Measurements from ENCODE around the gene FHAD1. TPM values are rescaled to one million over a fixed set of nuclear protein-coding genes. Genes with fewer than 3 reads are reported as not detected.

FHAD1 gene
- total RNA-seq, 2 experiments from 2014 or later: not detected

DNA sequence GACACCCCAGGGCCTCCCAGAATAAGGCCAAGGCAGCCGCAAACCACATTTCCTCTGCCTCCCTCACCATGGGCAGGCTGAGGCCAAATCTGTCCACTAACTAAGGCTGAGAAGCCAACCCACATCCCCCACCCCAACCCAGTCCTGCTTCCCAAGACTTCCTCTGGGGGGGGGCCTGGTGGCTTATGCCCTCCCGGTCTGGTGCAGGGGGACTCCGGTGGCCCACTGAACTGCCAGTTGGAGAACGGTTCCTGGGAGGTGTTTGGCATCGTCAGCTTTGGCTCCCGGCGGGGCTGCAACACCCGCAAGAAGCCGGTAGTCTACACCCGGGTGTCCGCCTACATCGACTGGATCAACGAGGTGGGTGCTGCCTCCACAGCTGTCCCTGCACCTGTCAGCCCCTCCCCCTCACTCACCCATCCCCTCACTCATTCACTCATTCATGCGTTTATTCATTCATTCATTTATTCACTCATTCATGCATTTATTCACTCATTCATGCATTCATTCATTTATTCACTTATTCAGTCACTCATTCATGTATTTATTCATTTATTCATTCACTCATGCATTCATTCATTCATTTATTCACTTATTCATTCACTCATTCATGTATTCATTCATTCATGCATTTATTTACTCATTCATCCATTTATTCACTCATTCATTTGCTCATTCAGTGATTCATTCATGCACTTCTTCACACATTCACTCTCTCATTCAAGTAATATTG, 198.5 kb downstream of the FHAD1 start:
- TF ChIP-seq, protein P1, sequence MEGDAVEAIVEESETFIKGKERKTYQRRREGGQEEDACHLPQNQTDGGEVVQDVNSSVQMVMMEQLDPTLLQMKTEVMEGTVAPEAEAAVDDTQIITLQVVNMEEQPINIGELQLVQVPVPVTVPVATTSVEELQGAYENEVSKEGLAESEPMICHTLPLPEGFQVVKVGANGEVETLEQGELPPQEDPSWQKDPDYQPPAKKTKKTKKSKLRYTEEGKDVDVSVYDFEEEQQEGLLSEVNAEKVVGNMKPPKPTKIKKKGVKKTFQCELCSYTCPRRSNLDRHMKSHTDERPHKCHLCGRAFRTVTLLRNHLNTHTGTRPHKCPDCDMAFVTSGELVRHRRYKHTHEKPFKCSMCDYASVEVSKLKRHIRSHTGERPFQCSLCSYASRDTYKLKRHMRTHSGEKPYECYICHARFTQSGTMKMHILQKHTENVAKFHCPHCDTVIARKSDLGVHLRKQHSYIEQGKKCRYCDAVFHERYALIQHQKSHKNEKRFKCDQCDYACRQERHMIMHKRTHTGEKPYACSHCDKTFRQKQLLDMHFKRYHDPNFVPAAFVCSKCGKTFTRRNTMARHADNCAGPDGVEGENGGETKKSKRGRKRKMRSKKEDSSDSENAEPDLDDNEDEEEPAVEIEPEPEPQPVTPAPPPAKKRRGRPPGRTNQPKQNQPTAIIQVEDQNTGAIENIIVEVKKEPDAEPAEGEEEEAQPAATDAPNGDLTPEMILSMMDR (IDR thresholded peaks at IDR 0.05): no peak
- POLR2A ChIA-PET: no interaction called here
- peaks cover 2 to 4% of the 10 kb centered on the region in 2 experiments for H3K27me3 ChIP-seq (ENCODE audit: control insufficient read depth in 1 of 2, insufficient read depth in 2 of 2, low read length in 2 of 2)
- ATAC-seq (ENCODE audit: poor library complexity) (no peak), DNase-seq (peak in 1 of 14 experiments; percentile 26)
- peaks cover 6% of the 10 kb centered on the region for H3K4me1 ChIP-seq (ENCODE audit: insufficient read depth, low read length)
- H3K4me3 ChIP-seq (ENCODE audit: low read length): no peak overlapping the region
- CTCF ChIA-PET: no interaction called here
- peaks cover 4% of the 10 kb centered on the region for H3K27me3 Mint-ChIP-seq
- H3K36me3 Mint-ChIP-seq (ENCODE audit: low read depth): no peaks in the 10 kb centered on the region
- intact Hi-C loops (cut with DNase I, micrococcal nuclease): no loop called here
- H3K9me3 Mint-ChIP-seq: no peaks in the 10 kb centered on the region
- no peak overlapping the region for H3K27ac Mint-ChIP-seq
- no peaks in the 10 kb centered on the region for H3K4me1 Mint-ChIP-seq (ENCODE audit: low read depth)
- no peak overlapping the region for H3K27ac ChIP-seq (ENCODE audit: low read depth in 1 of 2, low read length in 2 of 2)
- H3K4me3 Mint-ChIP-seq: no peak overlapping the region
- H3K9me3 ChIP-seq (ENCODE audit: control insufficient read depth in 1 of 2, insufficient read depth in 1 of 2, low read length in 2 of 2): peaks cover 0 to 4% of the 10 kb centered on the region in 2 experiments
- H3K36me3 ChIP-seq (ENCODE audit: insufficient read depth, low read length): no peaks in the 10 kb centered on the region

DNA sequence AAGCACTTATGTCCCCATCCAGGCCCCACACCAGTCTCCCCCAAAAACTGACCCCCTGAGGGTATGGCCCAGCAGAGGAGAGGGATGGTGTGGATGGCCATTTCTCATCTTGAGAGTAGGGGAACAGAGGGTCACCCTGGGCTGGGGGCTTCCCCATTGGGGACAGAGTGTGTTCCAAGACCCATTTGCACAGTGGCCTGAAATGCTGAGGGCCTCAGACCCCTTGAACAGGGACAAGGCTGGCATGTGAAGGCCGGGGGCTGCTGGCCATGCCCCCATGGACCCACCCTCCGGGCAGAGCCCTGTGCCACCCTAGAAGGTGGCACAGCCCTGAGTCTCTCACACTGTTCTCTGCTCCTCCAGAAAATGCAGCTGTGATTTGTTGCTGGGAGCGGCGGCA, 199.2 kb downstream of the FHAD1 start:
- POLR2A ChIA-PET: no interaction called here
- no peak for DNase-seq
- Mint-ChIP-seq H3K4me3 (no peak overlapping the region), H3K36me3 (ENCODE audit: low read depth) (no peaks in the 10 kb centered on the region), H3K4me1 (ENCODE audit: low read depth) (no peaks in the 10 kb centered on the region), H3K9me3 (no peaks in the 10 kb centered on the region), H3K27ac (no peak overlapping the region), H3K27me3 (peaks cover 4% of the 10 kb centered on the region)
- Histone ChIP-seq H3K4me3 (ENCODE audit: low read length) (no peak overlapping the region), H3K27me3 (ENCODE audit: control insufficient read depth in 1 of 2, insufficient read depth in 2 of 2, low read length in 2 of 2) (peaks cover 2 to 4% of the 10 kb centered on the region in 2 experiments), H3K27ac (ENCODE audit: low read depth in 1 of 2, low read length in 2 of 2) (no peak overlapping the region), H3K4me1 (ENCODE audit: insufficient read depth, low read length) (peaks cover 6% of the 10 kb centered on the region), H3K9me3 (ENCODE audit: control insufficient read depth in 1 of 2, insufficient read depth in 1 of 2, low read length in 2 of 2) (peaks cover 0 to 4% of the 10 kb centered on the region in 2 experiments), H3K36me3 (ENCODE audit: insufficient read depth, low read length) (no peaks in the 10 kb centered on the region)
- CTCF ChIA-PET: no interaction called here
- intact Hi-C loops (cut with DNase I, micrococcal nuclease): no loop called here
- ATAC-seq (ENCODE audit: poor library complexity): no peak
- TF ChIP-seq, protein P1 (IDR thresholded peaks at IDR 0.05): no peak

Other genes starting within 250 kb of the FHAD1 start
- gene TMEM51, start 93.5 kb upstream of the FHAD1 start, total RNA-seq: not detected
- gene EFHD2, start 162.7 kb downstream of the FHAD1 start, total RNA-seq: 10 to 100 TPM; 79.1 to 80.9 TPM
- 1 to 10 TPM in 1 of 2 experiments, under 1 TPM in 1; 0.41 to 1.2 TPM for gene CTRC, start 191.2 kb downstream of the FHAD1 start, total RNA-seq
- gene CELA2A, start 209.5 kb downstream of the FHAD1 start, total RNA-seq: not detected
- not detected for gene CELA2B, start 228.9 kb downstream of the FHAD1 start, total RNA-seq

Data from CD4-positive, alpha-beta T cell (primary cell).